Measurements from ENCODE around the gene MED25. TPM values are rescaled to one million over a fixed set of nuclear protein-coding genes. Genes with fewer than 3 reads are reported as not detected.

The MED25 gene
- total RNA-seq, 2 donors from 2014 or later = 94.8 to 108 TPM

GRCh38 chr19:49882643-49883042 is 64.6 kb downstream of the MED25 start:
- Mint-ChIP-seq H3K4me1 (peaks cover 11% of the 10 kb centered on the region), H3K27me3 (no peaks in the 10 kb centered on the region), H3K27ac (peak overlapping the region; percentile 88), H3K36me3 (ENCODE audit: low read depth) (peaks cover 5% of the 10 kb centered on the region), H3K4me3 (no peak overlapping the region)
- H3K9me3 ChIP-seq (ENCODE audit: control insufficient read depth, low read length, poor library complexity, severe bottlenecking) = no peaks in the 10 kb centered on the region
- ATAC-seq = no peak
- no peak for DNase-seq

DNA sequence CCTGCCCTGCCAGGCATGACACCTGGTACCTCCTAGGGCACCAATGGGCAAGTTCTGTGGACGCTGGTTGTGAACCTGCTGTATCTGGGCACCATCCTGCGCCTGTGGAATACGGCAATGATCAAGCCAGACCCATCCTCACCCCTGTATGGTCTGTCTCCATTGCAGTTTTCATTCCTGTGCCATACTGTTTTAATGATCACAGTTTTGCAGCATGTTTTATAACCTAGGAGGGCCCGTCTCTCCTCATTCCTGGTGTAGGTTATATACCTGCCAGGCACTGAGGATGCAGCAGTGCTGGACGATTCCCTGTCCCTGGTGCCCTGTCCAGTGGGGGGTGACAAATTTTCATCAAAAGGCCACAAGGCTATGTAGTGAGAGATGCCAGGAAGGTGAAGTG is 65.0 kb downstream of the MED25 start:
- ATAC-seq (no peak), DNase-seq (no peak)
- Mint-ChIP-seq H3K4me3 (peak overlapping the region; percentile 65), H3K27ac (peak overlapping the region; percentile 88), H3K4me1 (peaks cover 8% of the 10 kb centered on the region), H3K36me3 (ENCODE audit: low read depth) (peaks cover 2% of the 10 kb centered on the region), H3K27me3 (no peaks in the 10 kb centered on the region)
- H3K9me3 ChIP-seq (ENCODE audit: control insufficient read depth, low read length, poor library complexity, severe bottlenecking) = no peaks in the 10 kb centered on the region

DNA sequence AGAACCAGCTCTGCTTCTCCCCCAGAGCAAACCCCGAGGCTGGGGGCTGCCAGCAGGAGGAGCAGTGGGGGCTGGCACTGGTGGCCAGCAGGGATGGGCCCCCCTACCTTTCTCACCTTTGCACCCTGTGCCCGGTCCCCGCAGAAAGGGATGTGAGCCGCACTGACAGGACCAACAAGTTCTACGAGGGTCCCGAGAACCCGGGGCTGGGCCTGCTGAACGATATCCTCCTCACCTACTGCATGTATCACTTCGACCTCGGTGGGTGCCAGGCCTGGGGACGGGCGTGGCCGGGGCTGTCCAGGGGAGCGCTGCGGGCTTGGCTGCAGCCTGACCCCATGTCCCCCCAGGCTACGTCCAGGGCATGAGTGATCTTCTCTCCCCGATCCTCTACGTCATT is 66.0 kb downstream of the MED25 start:
- peaks cover 7% of the 10 kb centered on the region for H3K4me1 Mint-ChIP-seq
- DNase-seq = no peak
- H3K27ac Mint-ChIP-seq = peak overlapping the region; percentile 49
- H3K27me3 Mint-ChIP-seq = no peaks in the 10 kb centered on the region
- no peak overlapping the region for H3K4me3 Mint-ChIP-seq
- no peak for ATAC-seq
- no peaks in the 10 kb centered on the region for H3K9me3 ChIP-seq (ENCODE audit: control insufficient read depth, low read length, poor library complexity, severe bottlenecking)
- peaks cover 2% of the 10 kb centered on the region for H3K36me3 Mint-ChIP-seq (ENCODE audit: low read depth)

GRCh38 chr19:49884760-49885159 is 66.7 kb downstream of the MED25 start:
- Mint-ChIP-seq H3K27me3 (no peaks in the 10 kb centered on the region), H3K4me3 (peak overlapping the region; percentile 12), H3K27ac (peak overlapping the region; percentile 49), H3K36me3 (ENCODE audit: low read depth) (peaks cover 2% of the 10 kb centered on the region), H3K4me1 (peaks cover 7% of the 10 kb centered on the region)
- no peaks in the 10 kb centered on the region for H3K9me3 ChIP-seq (ENCODE audit: control insufficient read depth, low read length, poor library complexity, severe bottlenecking)
- DNase-seq = no peak
- no peak for ATAC-seq

Other genes with a start within 250 kb of the MED25 start
- 100 to 1,000 TPM; 161 to 195 TPM for gene NOSIP, start 237.7 kb upstream of the MED25 start, total RNA-seq
- 1 to 10 TPM; 1.1 to 1.3 TPM for gene PRRG2, start 237.0 kb upstream of the MED25 start, total RNA-seq
- 10 to 100 TPM; 44.6 to 50.7 TPM for gene PRR12, start 227.1 kb upstream of the MED25 start, total RNA-seq
- 1 to 10 TPM; 6.6 to 9.1 TPM for gene RRAS, start 178.1 kb upstream of the MED25 start, total RNA-seq
- gene SCAF1, start 176.1 kb upstream of the MED25 start, total RNA-seq = 10 to 100 TPM; 34.1 to 36.3 TPM
- 100 to 1,000 TPM; 162 to 181 TPM for gene IRF3, start 152.4 kb upstream of the MED25 start, total RNA-seq
- gene BCL2L12, start 152.4 kb upstream of the MED25 start, total RNA-seq = 10 to 100 TPM; 10.2 to 15.6 TPM
- gene PRMT1, start 141.0 kb upstream of the MED25 start, total RNA-seq = 10 to 100 TPM; 83.9 to 97.7 TPM
- 1 to 10 TPM; 2.8 to 2.9 TPM for gene ADM5, start 128.7 kb upstream of the MED25 start, total RNA-seq
- 1 to 10 TPM in 1 of 2 donors, under 1 TPM in 1; 0.31 to 1.0 TPM for gene CPT1C, start 127.2 kb upstream of the MED25 start, total RNA-seq
- gene TSKS, start 55.0 kb upstream of the MED25 start, total RNA-seq = 1 to 10 TPM in 1 of 2 donors, under 1 TPM in 1; 0.87 to 1.9 TPM
- 10 to 100 TPM; 43.3 to 51.5 TPM for gene AP2A1, start 51.3 kb upstream of the MED25 start, total RNA-seq
- 10 to 100 TPM; 29.4 to 30.7 TPM for gene FUZ, start 5.0 kb upstream of the MED25 start, total RNA-seq
- 100 to 1,000 TPM; 125 to 162 TPM for gene PTOV1, start 32.9 kb downstream of the MED25 start, total RNA-seq
- 100 to 1,000 TPM; 170 to 196 TPM for gene PNKP, start 49.3 kb downstream of the MED25 start, total RNA-seq
- gene AKT1S1, start 59.1 kb downstream of the MED25 start, total RNA-seq = 10 to 100 TPM; 19.2 to 33.8 TPM
- gene TBC1D17, start 59.4 kb downstream of the MED25 start, total RNA-seq = 10 to 100 TPM; 44.1 to 57.3 TPM
- 100 to 1,000 TPM in 1 of 2 donors, 10 to 100 TPM in 1; 47.8 to 107 TPM for gene IL4I1, start 78.6 kb downstream of the MED25 start, total RNA-seq
- 10 to 100 TPM; 31.8 to 36.0 TPM for gene ATF5, start 110.9 kb downstream of the MED25 start, total RNA-seq
- gene NUP62, start 111.2 kb downstream of the MED25 start, total RNA-seq = 10 to 100 TPM; 46.8 to 62.4 TPM
- gene SIGLEC11, start 142.9 kb downstream of the MED25 start, total RNA-seq = not detected
- 10 to 100 TPM; 67.2 to 79.3 TPM for gene VRK3, start 207.1 kb downstream of the MED25 start, total RNA-seq
- gene ZNF473, start 207.7 kb downstream of the MED25 start, total RNA-seq = 1 to 10 TPM; 7.0 to 8.9 TPM